NOMO-1 treated with DMSO at 0.1 percent for 48 hours (cell line): ENCODE data around the gene ARMC6.

Experiments
- DNase-seq: peaks from one replicate; lab custom pipeline; 2025; ENCODE audit not compliant: unreplicated experiment; lab: John Stamatoyannopoulos, UW

ARMC6 gene

GRCh38 chr19:19033426-19034203, at the start of gene ARMC6, which contains the start of gene SUGP2:
TSS of gene ARMC6 (plus strand) at chr19:19033603. CDS start at chr19:19034210, 607 bp downstream.
TSS of gene SUGP2 (minus strand) at chr19:19033517. CDS start at chr19:19031071, 2,446 bp downstream.
- DNase-seq, result peak; percentile 89

- no peak for DNase-seq
These were observed 49.2 kb upstream of the ARMC6 start for GRCh38 chr19:18984251-18984650.

- DNase-seq, result peak; percentile 84
These were observed 48.1 kb upstream of the ARMC6 start for GRCh38 chr19:18985257-18985656.

- no peak for DNase-seq
These were observed 45.9 kb upstream of the ARMC6 start for GRCh38 chr19:18987456-18987855.

- no peak for DNase-seq
These were observed 44.1 kb upstream of the ARMC6 start for GRCh38 chr19:18989316-18989715.

- no peak for DNase-seq
These were observed 43.2 kb upstream of the ARMC6 start for GRCh38 chr19:18990128-18990708.

GRCh38 chr19:18991006-18991405, 42.4 kb upstream of the ARMC6 start:
- no peak for DNase-seq

- no peak for DNase-seq
These were observed 41.9 kb upstream of the ARMC6 start for GRCh38 chr19:18991468-18991867.

GRCh38 chr19:18992696-18993095, 40.7 kb upstream of the ARMC6 start:
- no peak for DNase-seq

GRCh38 chr19:18993115-18993514, 40.3 kb upstream of the ARMC6 start:
- no peak for DNase-seq

- DNase-seq, result peak; percentile 25
These were observed 37.6 kb upstream of the ARMC6 start for GRCh38 chr19:18995804-18996241.

GRCh38 chr19:18996351-18996750, 37.1 kb upstream of the ARMC6 start:
- no peak for DNase-seq

- DNase-seq, result no peak
These were observed 36.5 kb upstream of the ARMC6 start for GRCh38 chr19:18996796-18997394.

GRCh38 chr19:18998276-18998675, 35.1 kb upstream of the ARMC6 start:
- no peak for DNase-seq

- DNase-seq, result no peak
These were observed 34.2 kb upstream of the ARMC6 start for GRCh38 chr19:18999016-18999758.

GRCh38 chr19:18999896-19000620, 33.3 kb upstream of the ARMC6 start:
- DNase-seq, result no peak

GRCh38 chr19:19004144-19004543, 29.3 kb upstream of the ARMC6 start:
- no peak for DNase-seq

- DNase-seq, result no peak
These were observed 27.2 kb upstream of the ARMC6 start for GRCh38 chr19:19006213-19006612.

GRCh38 chr19:19009951-19010350, 23.5 kb upstream of the ARMC6 start:
- DNase-seq, result no peak

GRCh38 chr19:19010551-19010950, 22.9 kb upstream of the ARMC6 start:
- no peak for DNase-seq

GRCh38 chr19:19021115-19021514, 12.3 kb upstream of the ARMC6 start:
- DNase-seq, result no peak
